H7 (cell line): ENCODE data around the gene CTNNBIP1. TPM values are rescaled to one million over a fixed set of nuclear protein-coding genes. Genes with fewer than 3 reads are reported as not detected.
A peak's percentile ranks its signal among the peaks of the same experiment; 100 is the strongest.
"Not testable (repeated sequence)": the region's sequence is repeated elsewhere in the genome, so short reads cannot be mapped to it uniquely, and the experiment has no call there.

Source experiments
- DNase-seq: peaks from one replicate; pipeline ENCODE4 v3.0.0; 2012
- H3K27me3 ChIP-seq: 2 replicates; pipeline ENCODE4 v1.6.0; 2011; ENCODE audit warnings: mild to moderate bottlenecking, low read length; ENCODE audit not compliant: control insufficient read depth, insufficient read depth
- H3K36me3 ChIP-seq: replicated peaks from 2 replicates; pipeline ENCODE4 v1.5.1; 2011; ENCODE audit warnings: low read length; ENCODE audit not compliant: control insufficient read depth, insufficient read depth
- H3K4me3 ChIP-seq: 2 replicates; pipeline ENCODE4 v1.5.1; 2011; ENCODE audit warnings: low read depth, mild to moderate bottlenecking, control low read depth, low read length, moderate library complexity; ENCODE audit not compliant: insufficient read depth
- total RNA-seq: library from RNA; depleted of rRNA; stranded (reverse); fragments of >200 nt; shearing (Covaris generic); gene quantifications from 2 replicates; pipeline ENCODE4 v1.2.3, GENCODE V29; 2014; rRNA removed

CTNNBIP1 gene
- total RNA-seq, result 78.8 and 80.7 TPM in 2 replicates

- no peaks in the 10 kb centered on the region for H3K36me3 ChIP-seq
- no peak for DNase-seq
- H3K4me3 ChIP-seq, result peak within 1 kb of the TSS; percentile 84
- H3K27me3 ChIP-seq, result no peaks in the 10 kb centered on the region
Observed at GRCh38 chr1:9910076-9910422, at the start of gene CTNNBIP1. Gene CTNNBIP1, minus strand, starts transcription at chr1:9910269. Its CDS starts 38,205 bp downstream, at chr1:9872064.

GRCh38 chr1:9957726-9958125 lies 47.7 kb upstream of the CTNNBIP1 start:
- no peak for DNase-seq
- H3K36me3 ChIP-seq, result no peaks in the 10 kb centered on the region
- H3K27me3 ChIP-seq, result no peaks in the 10 kb centered on the region
- no peak overlapping the region for H3K4me3 ChIP-seq

- Histone ChIP-seq H3K27me3 (no peaks in the 10 kb centered on the region), H3K4me3 (no peak overlapping the region), H3K36me3 (no peaks in the 10 kb centered on the region)
- DNase-seq, result no peak
Observed at GRCh38 chr1:9946315-9946714, 36.2 kb upstream of the CTNNBIP1 start.

- no peaks in the 10 kb centered on the region; the same call in 1 of the 2 replicates for H3K36me3 ChIP-seq
- no peaks in the 10 kb centered on the region for H3K27me3 ChIP-seq
- peak; percentile 97 for DNase-seq
- H3K4me3 ChIP-seq, result peak within 1 kb of the TSS; percentile 63
Observed at GRCh38 chr1:9942939-9943788, 33.1 kb upstream of the CTNNBIP1 start, which contains the start of the genes LZIC and NMNAT1. Gene LZIC, minus strand, starts transcription at chr1:9943391. Its CDS starts 6,772 bp downstream, at chr1:9936619. Gene NMNAT1, plus strand, starts transcription at chr1:9943475. Its CDS starts 28,599 bp downstream, at chr1:9972074.

- no peaks in the 10 kb centered on the region; the same call in 1 of the 2 replicates for H3K36me3 ChIP-seq
- peak overlapping the region; percentile 63 for H3K4me3 ChIP-seq
- H3K27me3 ChIP-seq, result no peaks in the 10 kb centered on the region
- DNase-seq, result peak; percentile 75
Observed at GRCh38 chr1:9942399-9942938, 32.4 kb upstream of the CTNNBIP1 start.

GRCh38 chr1:9929431-9930385 lies 19.6 kb upstream of the CTNNBIP1 start:
- H3K27me3 ChIP-seq, result no peaks in the 10 kb centered on the region
- peak; percentile 75 for DNase-seq
- peaks cover 2% of the 10 kb centered on the region for H3K36me3 ChIP-seq
- H3K4me3 ChIP-seq, result no peak overlapping the region

GRCh38 chr1:9927259-9927658 lies 17.2 kb upstream of the CTNNBIP1 start:
- no peak for DNase-seq
- H3K27me3 ChIP-seq, result no peaks in the 10 kb centered on the region
- no peak overlapping the region for H3K4me3 ChIP-seq
- peaks cover 2% of the 10 kb centered on the region; the same call in 1 of the 2 replicates for H3K36me3 ChIP-seq

GRCh38 chr1:9922342-9922741 lies 12.3 kb upstream of the CTNNBIP1 start:
- H3K4me3 ChIP-seq, result no peak overlapping the region
- peak; percentile 54 for DNase-seq
- no peaks in the 10 kb centered on the region for H3K36me3 ChIP-seq
- H3K27me3 ChIP-seq, result no peaks in the 10 kb centered on the region

GRCh38 chr1:9920606-9921005 lies 10.5 kb upstream of the CTNNBIP1 start:
- no peaks in the 10 kb centered on the region for H3K36me3 ChIP-seq
- no peak for DNase-seq
- no peaks in the 10 kb centered on the region for H3K27me3 ChIP-seq
- H3K4me3 ChIP-seq, result no peak overlapping the region

- H3K36me3 ChIP-seq, result no peaks in the 10 kb centered on the region
- DNase-seq, result no peak
- no peaks in the 10 kb centered on the region for H3K27me3 ChIP-seq
- no peak overlapping the region for H3K4me3 ChIP-seq
Observed at GRCh38 chr1:9917901-9918300, 7.8 kb upstream of the CTNNBIP1 start.

- not testable (repeated sequence) for DNase-seq, H3K4me3 ChIP-seq, H3K27me3 ChIP-seq, H3K36me3 ChIP-seq
Observed at GRCh38 chr1:9917495-9917894, 7.4 kb upstream of the CTNNBIP1 start.

- Histone ChIP-seq H3K36me3 (no peaks in the 10 kb centered on the region), H3K4me3 (no peak overlapping the region), H3K27me3 (no peaks in the 10 kb centered on the region)
- no peak for DNase-seq
Observed at GRCh38 chr1:9916452-9916851, 6.4 kb upstream of the CTNNBIP1 start.

- Histone ChIP-seq H3K27me3 (no peaks in the 10 kb centered on the region), H3K36me3 (no peaks in the 10 kb centered on the region), H3K4me3 (no peak overlapping the region)
- no peak for DNase-seq
Observed at GRCh38 chr1:9914610-9914937, 4.5 kb upstream of the CTNNBIP1 start.

- Histone ChIP-seq H3K27me3 (no peaks in the 10 kb centered on the region), H3K36me3 (no peaks in the 10 kb centered on the region), H3K4me3 (no peak overlapping the region)
- no peak for DNase-seq
Observed at GRCh38 chr1:9912264-9912936, 2.3 kb upstream of the CTNNBIP1 start.
